ENCODE measurements around the gene ASPG.

The ASPG gene

DNA sequence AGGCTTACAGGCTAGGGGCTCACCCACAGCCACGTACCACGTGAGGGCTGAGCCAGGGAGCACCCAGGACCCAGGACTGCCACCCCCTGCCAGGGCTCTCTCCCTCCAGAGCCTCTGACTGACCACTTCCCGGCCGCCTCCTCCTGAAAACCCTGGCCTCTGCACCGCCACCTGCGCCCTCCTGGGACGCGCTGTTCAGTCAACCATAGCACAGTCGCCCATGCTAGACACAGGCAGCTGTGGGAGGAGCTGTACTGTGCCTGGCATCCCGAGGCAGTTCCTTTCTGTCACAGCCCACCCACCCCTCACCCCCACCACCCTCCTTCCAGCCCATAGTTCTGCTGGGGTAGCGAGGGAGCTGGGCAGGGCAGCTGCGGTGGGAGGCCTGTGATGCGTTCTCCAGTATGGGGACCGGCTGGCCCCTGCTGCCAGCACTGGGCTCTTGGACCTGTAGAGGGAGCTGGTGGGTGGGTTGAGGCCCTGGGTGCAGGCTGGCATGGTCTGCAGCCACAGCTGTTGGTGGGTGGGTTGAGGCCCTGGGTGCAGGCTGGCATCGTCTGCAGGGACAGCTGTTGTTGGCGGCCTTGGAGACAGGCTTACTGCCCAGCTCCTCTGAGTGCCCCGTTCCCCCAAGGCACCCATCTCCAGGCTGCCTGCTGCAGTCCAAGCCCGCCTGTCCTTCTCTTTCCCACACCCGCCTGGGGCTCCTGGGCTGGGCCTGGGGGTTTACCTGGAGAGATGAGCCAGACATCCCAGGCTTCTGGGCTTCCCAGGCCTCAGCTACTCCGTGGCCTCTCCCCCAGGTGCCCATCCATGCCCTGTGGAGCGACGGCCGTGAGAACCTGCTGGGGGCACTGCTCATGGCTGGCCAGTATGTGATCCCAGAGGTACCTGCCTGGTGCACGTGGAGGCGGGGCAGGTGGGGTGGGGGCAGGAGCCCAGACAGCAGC, 11.5 kb downstream of the ASPG start:
- H3K9me2 ChIP-seq (replicated peaks; ENCODE audit: insufficient read depth, low read length): no peaks in the 10 kb centered on the region
- H4K20me1 ChIP-seq (ENCODE audit: low read depth, low read length): no peaks in the 10 kb centered on the region
- no peaks in the 10 kb centered on the region for H3F3A ChIP-seq (ENCODE audit: insufficient read depth)
- no peak for TF ChIP-seq EZH2phosphoT487 (conservative IDR thresholded peaks at IDR 0.05; ENCODE audit: low read length)
- TF ChIP-seq, protein P1, sequence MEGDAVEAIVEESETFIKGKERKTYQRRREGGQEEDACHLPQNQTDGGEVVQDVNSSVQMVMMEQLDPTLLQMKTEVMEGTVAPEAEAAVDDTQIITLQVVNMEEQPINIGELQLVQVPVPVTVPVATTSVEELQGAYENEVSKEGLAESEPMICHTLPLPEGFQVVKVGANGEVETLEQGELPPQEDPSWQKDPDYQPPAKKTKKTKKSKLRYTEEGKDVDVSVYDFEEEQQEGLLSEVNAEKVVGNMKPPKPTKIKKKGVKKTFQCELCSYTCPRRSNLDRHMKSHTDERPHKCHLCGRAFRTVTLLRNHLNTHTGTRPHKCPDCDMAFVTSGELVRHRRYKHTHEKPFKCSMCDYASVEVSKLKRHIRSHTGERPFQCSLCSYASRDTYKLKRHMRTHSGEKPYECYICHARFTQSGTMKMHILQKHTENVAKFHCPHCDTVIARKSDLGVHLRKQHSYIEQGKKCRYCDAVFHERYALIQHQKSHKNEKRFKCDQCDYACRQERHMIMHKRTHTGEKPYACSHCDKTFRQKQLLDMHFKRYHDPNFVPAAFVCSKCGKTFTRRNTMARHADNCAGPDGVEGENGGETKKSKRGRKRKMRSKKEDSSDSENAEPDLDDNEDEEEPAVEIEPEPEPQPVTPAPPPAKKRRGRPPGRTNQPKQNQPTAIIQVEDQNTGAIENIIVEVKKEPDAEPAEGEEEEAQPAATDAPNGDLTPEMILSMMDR (IDR thresholded peaks at IDR 0.05; ENCODE audit: insufficient read depth, low read length, poor library complexity, severe bottlenecking): no peak
- no peak overlapping the region for H3K4me3 ChIP-seq (ENCODE audit: insufficient read depth, low read length, poor library complexity, severe bottlenecking)
- no peak overlapping the region for H3K27ac ChIP-seq (ENCODE audit: low read depth, low read length)
- H3K9me3 ChIP-seq (ENCODE audit: insufficient read depth, low read length): no peaks in the 10 kb centered on the region
- no peaks in the 10 kb centered on the region for H3K27me3 ChIP-seq (ENCODE audit: low read length)
- H3K9ac ChIP-seq (ENCODE audit: low read length): no peak overlapping the region
- H2AFZ ChIP-seq (ENCODE audit: low read depth, low read length, severe bottlenecking): no peak overlapping the region
- no peak overlapping the region for H3K4me2 ChIP-seq (ENCODE audit: low read depth, low read length, poor library complexity, severe bottlenecking)
- no peaks in the 10 kb centered on the region for H3K36me3 ChIP-seq (ENCODE audit: low read length)
- H3K79me2 ChIP-seq (ENCODE audit: insufficient read depth, low read length): no peaks in the 10 kb centered on the region

DNA sequence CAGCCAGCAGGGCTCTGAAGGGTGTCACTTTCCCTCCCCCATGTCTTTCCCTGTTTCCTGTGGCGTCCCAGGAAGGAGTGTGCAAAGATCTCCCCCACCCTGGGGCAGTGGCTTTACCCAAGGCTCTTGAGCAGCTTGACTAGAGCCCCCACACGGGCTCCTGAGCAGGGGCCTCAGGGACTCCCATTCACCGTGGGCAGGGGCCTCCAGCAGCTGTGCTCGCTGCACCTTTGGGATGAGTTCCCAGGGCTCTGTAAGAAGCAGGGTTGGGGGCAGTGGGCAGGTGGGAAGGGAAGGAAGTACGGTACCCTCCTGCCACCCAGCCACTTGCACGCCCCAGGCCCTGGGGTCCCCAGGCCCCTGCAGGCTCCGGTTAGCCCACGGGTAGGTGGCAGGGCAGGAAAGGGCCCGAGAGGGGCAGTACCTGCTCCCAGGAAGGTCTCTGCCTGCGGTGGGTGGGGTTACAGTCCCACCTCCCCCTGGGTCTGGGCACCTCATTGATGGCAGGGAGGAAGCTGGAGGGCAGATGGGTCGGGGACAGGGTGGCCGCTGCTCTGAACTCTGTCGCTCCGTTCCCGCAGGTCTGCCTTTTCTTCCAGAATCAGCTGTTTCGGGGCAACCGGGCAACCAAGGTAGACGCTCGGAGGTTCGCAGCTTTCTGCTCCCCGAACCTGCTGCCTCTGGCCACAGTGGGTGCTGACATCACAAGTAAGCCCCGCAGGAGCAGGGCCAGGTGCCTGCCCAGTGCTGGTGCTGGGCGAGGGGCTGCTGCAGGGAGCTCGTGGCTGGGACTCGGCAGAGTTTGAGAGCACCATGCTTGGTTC, 13.0 kb downstream of the ASPG start:
- H3K9ac ChIP-seq (ENCODE audit: low read length): no peak overlapping the region

DNA sequence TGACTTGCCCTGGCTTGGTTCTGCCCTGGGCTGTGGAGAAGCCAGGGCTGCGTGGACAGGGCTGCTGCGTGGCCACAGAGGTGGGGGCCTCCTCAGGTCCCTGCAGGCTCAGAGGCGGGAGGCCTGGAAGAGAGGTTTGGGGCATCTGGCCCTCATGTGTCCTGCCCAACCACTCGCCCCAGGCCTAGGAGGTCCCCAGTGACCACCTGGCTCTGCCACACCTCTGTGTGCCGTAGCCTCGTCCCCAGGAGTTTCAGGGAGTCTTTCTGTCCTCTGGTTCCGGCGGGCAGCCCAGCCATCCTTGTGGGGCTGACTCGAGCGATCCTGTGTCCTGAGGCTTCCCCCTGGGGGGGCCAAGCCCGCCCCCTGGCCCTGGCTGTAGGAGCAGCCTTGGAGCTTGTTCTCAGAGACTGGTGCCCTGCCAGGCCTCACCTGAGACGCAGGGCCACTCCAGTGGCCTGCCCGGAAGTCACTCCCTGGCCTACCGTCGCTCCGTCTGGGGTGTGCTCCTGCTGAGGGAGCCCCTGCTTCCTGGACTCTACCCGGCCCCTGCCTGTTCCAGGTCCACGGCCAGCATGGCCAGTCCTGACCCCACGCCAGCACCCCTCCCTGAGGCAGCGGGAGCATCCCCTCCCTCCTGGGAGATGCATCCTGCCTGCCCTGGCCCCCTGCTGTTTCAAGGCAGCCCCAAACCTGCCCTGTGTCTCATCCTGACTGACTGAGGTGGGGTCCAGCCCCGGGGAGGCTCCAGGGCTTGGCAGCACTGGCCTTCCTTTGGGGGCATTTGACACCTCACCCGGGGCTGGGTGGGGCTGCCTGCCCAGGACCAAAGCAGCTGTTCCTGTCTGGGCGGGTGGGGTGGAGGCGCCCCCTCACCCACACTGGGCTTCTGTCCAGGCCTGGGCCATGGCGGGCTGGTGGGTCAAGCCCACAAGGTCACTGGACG, 13.9 kb downstream of the ASPG start:
- no peaks in the 10 kb centered on the region for H3K9me2 ChIP-seq (replicated peaks; ENCODE audit: insufficient read depth, low read length)
- no peak overlapping the region for H3K4me2 ChIP-seq (ENCODE audit: low read depth, low read length, poor library complexity, severe bottlenecking)
- H3K36me3 ChIP-seq (ENCODE audit: low read length): no peaks in the 10 kb centered on the region
- no peak overlapping the region for H2AFZ ChIP-seq (ENCODE audit: low read depth, low read length, severe bottlenecking)
- H4K20me1 ChIP-seq (ENCODE audit: low read depth, low read length): no peaks in the 10 kb centered on the region
- H3K27me3 ChIP-seq (ENCODE audit: low read length): no peaks in the 10 kb centered on the region
- TF ChIP-seq, protein P1 (IDR thresholded peaks at IDR 0.05; ENCODE audit: insufficient read depth, low read length, poor library complexity, severe bottlenecking): no peak
- no peak for TF ChIP-seq EZH2phosphoT487 (conservative IDR thresholded peaks at IDR 0.05; ENCODE audit: low read length)
- H3K9ac ChIP-seq (ENCODE audit: low read length): no peak overlapping the region
- no peak overlapping the region for H3K27ac ChIP-seq (ENCODE audit: low read depth, low read length)
- no peaks in the 10 kb centered on the region for H3F3A ChIP-seq (ENCODE audit: insufficient read depth)
- no peaks in the 10 kb centered on the region for H3K9me3 ChIP-seq (ENCODE audit: insufficient read depth, low read length)
- no peak overlapping the region for H3K4me3 ChIP-seq (ENCODE audit: insufficient read depth, low read length, poor library complexity, severe bottlenecking)
- no peaks in the 10 kb centered on the region for H3K79me2 ChIP-seq (ENCODE audit: insufficient read depth, low read length)

More for the DNA sequence above, 13.0 kb downstream of the ASPG start:
- H3K9me2 ChIP-seq (replicated peaks; ENCODE audit: insufficient read depth, low read length): no peaks in the 10 kb centered on the region
- no peak overlapping the region for H3K4me3 ChIP-seq (ENCODE audit: insufficient read depth, low read length, poor library complexity, severe bottlenecking)
- no peak overlapping the region for H2AFZ ChIP-seq (ENCODE audit: low read depth, low read length, severe bottlenecking)
- H3K36me3 ChIP-seq (ENCODE audit: low read length): no peaks in the 10 kb centered on the region
- H3K27me3 ChIP-seq (ENCODE audit: low read length): no peaks in the 10 kb centered on the region
- H3K9me3 ChIP-seq (ENCODE audit: insufficient read depth, low read length): no peaks in the 10 kb centered on the region
- no peaks in the 10 kb centered on the region for H3K79me2 ChIP-seq (ENCODE audit: insufficient read depth, low read length)
- H3K4me2 ChIP-seq (ENCODE audit: low read depth, low read length, poor library complexity, severe bottlenecking): no peak overlapping the region
- H3K27ac ChIP-seq (ENCODE audit: low read depth, low read length): no peak overlapping the region
- TF ChIP-seq, protein P1 (IDR thresholded peaks at IDR 0.05; ENCODE audit: insufficient read depth, low read length, poor library complexity, severe bottlenecking): no peak
- TF ChIP-seq EZH2phosphoT487 (conservative IDR thresholded peaks at IDR 0.05; ENCODE audit: low read length): no peak
- no peaks in the 10 kb centered on the region for H4K20me1 ChIP-seq (ENCODE audit: low read depth, low read length)
- no peaks in the 10 kb centered on the region for H3F3A ChIP-seq (ENCODE audit: insufficient read depth)
